H54 (cell line): ENCODE measurements around the gene GPATCH8.

Experiments used
- DNase-seq: peaks from one replicate; pipeline ENCODE4 v3.0.0; 2011; ENCODE audit warnings: low spot score, mixed read lengths; ENCODE audit not compliant: insufficient read length
- FAIRE-seq: peaks from 3 replicates; lab custom pipeline; 2011; peaks lifted over from hg19 to GRCh38; lab: Jason Lieb, UNC
- POLR2A ChIP-seq: IDR thresholded peaks from 2 replicates; pipeline ENCODE4 v1.6.1; 2011; ENCODE audit warnings: low read depth, mild to moderate bottlenecking, low read length

The GPATCH8 gene

GRCh38 chr17:44360144-44360533, 143.1 kb downstream of the GPATCH8 start:
- FAIRE-seq, result no peak
- TF ChIP-seq POLR2A, result no peak

DNA sequence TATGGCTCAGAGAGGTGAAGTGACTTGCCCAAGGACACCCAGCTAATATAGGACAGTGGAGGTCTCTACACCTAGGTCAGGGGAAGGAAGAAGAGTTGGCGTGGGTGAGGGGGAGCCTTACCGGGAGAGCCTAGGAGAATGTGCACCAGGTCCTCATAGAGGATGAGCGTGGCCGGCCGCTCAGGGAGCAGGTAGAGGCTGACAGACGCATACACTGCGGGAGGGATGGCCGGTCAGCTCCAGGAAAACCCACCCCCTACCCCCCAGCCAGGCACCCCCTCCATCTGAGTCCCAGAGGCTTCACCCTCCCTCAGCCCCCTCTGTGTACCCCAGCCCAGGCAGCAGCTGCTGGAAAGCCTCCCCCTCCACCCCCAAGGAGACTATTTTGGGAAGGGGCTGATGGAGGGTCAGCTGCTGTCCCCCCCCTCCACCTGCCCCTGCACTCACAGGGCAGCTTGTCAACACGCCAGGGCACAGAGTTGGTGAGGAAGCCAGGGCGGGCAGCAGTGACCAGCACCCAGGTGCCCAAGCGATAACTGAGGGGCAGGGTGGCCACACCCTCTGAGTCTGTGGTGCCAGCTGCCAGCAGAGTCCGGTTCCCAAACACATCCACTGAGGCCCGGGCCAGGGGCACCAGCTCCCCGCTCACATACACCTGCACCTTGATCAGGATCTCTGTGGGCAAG, 143.6 kb downstream of the GPATCH8 start:
- DNase-seq (no peak), FAIRE-seq (no peak)
- TF ChIP-seq POLR2A, result no peak

More at GRCh38 chr17:44360144-44360533, 143.1 kb downstream of the GPATCH8 start:
- DNase-seq, result no peak

DNA sequence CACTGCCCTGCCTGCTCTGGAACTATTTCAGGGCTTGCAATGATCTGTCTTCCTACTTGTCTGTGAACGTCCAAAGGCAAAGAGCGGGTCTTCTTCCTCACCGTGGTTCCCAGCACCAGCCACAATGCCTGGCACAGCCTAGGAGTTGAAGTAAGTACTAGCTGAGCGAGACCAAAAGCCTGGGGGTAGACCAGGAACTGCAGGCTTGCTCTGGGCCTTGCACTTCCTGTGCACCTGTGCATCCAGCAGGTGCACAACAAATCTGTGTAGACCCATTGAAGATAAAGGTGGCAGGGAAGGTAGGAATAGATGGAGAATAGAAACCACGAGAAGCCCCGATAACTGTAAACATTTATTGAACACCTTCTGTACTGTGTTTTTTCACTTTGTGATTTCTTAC, 144.2 kb downstream of the GPATCH8 start:
- no peak for FAIRE-seq

GRCh38 chr17:44358066-44358465, 145.1 kb downstream of the GPATCH8 start:
- DNase-seq (no peak), FAIRE-seq (no peak)
- no peak for TF ChIP-seq POLR2A

More for the DNA sequence above, 144.2 kb downstream of the GPATCH8 start:
- DNase-seq, result no peak
- TF ChIP-seq POLR2A, result no peak

GRCh38 chr17:44356241-44356640, 147.0 kb downstream of the GPATCH8 start:
- no peak for TF ChIP-seq POLR2A
- FAIRE-seq, result no peak
- DNase-seq, result no peak

DNA sequence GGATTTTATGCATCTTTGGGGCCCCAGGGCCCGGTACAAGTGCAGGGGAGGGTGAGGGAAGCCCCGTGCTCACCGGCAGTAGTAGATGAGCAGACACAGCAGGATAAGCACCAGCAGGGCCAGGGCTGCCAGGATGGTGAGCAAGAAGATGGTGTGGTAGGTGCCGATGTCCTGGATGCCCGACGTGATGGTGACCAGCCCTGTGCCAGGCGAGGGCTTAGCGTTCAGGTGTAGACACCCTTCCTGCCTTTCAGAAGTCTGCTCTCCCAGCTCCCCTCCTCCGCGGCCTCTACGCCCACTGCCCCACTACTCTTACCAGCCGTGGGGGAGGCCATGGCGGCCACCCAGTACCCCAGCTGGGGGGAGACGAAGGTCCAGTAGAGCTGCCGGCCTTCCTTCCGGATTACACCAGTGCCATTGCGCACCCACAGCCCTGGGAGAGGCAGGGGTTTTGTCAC, 147.5 kb downstream of the GPATCH8 start:
- no peak for TF ChIP-seq POLR2A
- DNase-seq (no peak), FAIRE-seq (no peak)

- DNase-seq (no peak), FAIRE-seq (no peak)
- TF ChIP-seq POLR2A, result no peak
These were observed 148.3 kb downstream of the GPATCH8 start for GRCh38 chr17:44354582-44355561.

DNA sequence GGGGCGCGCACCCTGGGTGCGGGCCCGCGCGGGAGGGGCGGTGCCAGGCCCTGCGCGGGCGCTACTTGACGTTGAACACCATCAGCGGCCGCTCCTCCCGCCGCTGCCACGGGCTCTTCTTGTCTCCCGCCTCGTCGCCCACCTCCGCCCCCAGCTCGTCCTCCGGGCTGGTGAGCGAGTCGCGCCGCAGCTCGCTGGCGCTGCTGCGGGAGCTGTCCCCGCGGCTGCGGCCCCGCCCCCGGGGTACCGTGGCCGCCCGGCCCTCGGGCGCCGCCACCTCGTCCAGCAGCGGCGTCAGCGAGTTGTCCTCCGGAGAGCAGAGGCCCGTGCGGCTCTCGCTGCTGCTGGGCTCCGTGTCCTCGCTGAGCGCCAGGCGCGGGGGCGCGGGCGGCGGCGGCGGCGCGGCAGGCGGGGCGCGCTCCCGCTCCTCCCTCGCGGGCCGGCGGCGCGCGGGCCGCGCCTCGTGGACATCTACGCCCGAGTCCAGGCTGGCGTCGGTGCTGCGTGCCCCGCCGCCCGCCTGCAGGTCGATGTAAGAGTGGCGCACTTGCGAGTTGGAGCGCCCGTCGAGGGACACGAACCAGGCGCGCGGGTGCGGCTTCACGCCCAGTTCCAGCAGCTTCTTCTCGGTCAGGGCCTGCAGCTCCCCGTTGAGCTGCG, 149.4 kb downstream of the GPATCH8 start:
- no peak for DNase-seq

GRCh38 chr17:44352828-44353671, 150.2 kb downstream of the GPATCH8 start:
- FAIRE-seq (no peak), DNase-seq (no peak)
- no peak for TF ChIP-seq POLR2A

More for the DNA sequence above, 149.4 kb downstream of the GPATCH8 start:
- TF ChIP-seq POLR2A, result no peak
- FAIRE-seq, result no peak

DNA sequence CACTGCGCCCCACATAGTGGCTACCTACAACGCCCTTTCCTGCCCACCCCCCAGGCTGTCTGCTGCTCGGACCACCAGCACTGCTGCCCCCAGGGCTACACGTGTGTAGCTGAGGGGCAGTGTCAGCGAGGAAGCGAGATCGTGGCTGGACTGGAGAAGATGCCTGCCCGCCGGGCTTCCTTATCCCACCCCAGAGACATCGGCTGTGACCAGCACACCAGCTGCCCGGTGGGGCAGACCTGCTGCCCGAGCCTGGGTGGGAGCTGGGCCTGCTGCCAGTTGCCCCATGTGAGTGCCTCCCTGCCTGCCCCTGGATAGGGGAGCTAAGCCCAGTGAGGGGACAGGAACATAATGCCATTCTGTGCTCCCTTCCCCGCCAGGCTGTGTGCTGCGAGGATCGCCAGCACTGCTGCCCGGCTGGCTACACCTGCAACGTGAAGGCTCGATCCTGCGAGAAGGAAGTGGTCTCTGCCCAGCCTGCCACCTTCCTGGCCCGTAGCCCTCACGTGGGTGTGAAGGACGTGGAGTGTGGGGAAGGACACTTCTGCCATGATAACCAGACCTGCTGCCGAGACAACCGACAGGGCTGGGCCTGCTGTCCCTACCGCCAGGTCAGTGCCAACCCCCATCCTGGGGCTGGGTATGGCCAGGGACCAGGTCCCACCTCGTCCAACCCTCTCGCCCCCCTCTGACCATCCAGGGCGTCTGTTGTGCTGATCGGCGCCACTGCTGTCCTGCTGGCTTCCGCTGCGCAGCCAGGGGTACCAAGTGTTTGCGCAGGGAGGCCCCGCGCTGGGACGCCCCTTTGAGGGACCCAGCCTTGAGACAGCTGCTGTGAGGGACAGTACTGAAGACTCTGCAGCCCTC, 151.0 kb downstream of the GPATCH8 start:
- no peak for TF ChIP-seq POLR2A
- DNase-seq, result no peak
- FAIRE-seq, result no peak

DNA sequence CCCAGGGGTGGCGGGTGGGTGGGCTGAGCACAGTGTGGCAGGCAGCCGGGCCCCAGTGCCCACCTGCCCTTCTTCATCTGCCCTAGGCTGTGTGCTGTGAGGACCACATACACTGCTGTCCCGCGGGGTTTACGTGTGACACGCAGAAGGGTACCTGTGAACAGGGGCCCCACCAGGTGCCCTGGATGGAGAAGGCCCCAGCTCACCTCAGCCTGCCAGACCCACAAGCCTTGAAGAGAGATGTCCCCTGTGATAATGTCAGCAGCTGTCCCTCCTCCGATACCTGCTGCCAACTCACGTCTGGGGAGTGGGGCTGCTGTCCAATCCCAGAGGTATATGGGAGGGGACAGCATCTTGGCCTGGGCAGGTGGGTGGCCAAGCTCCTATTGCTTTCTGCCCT, 151.7 kb downstream of the GPATCH8 start:
- TF ChIP-seq POLR2A, result no peak
- FAIRE-seq (no peak), DNase-seq (no peak)

GRCh38 chr17:44350733-44351226, 152.4 kb downstream of the GPATCH8 start:
- DNase-seq (peak; percentile 84), FAIRE-seq (no peak)
- no peak for TF ChIP-seq POLR2A
